A549 (cell line): Measurements from ENCODE around the gene L3MBTL4. TPM values are rescaled to one million over a fixed set of nuclear protein-coding genes. Genes with fewer than 3 reads are reported as not detected.

Experiments
- ATAC-seq, 2 experiments: fragments of 200-7000 bp in 1 of 2; fragments of >200 bp in 1 of 2; cut with Nextera tagmentation in 1 of 2; cut with Tn5 transposase in 1 of 2; 3 replicates each; pipeline versions ENCODE4 v1.8.0 to v1.9.1; 2018 to 2020; ENCODE audit warnings: mild to moderate bottlenecking in 1 of 2, moderate library complexity in 1 of 2
- CTCF ChIA-PET: fragments of 300-600 bp; sonication (Branson Sonifier 250); formaldehyde crosslinking; extraction: SDS; loops from one replicate; lab custom pipeline; 2021; ENCODE audit warnings: antibody characterized with exemption, inconsistent platforms; lab: Yijun Ruan, JAX
- POLR2A ChIA-PET: fragments of 350-600 bp; formaldehyde crosslinking; extraction: SDS; loops from one replicate; lab custom pipeline; 2021; ENCODE audit warnings: antibody characterized with exemption, inconsistent platforms; lab: Yijun Ruan, JAX
- DNase-seq, 2 experiments: peaks; one replicate each; pipeline versions ENCODE4 v3.0.0 to v3.0.0-alpha.2; 2011 to 2016; ENCODE audit warnings: low read depth in 1 of 2, low spot score in 1 of 2
- FAIRE-seq: peaks from 2 replicates; lab custom pipeline; 2011; peaks lifted over from hg19 to GRCh38; lab: Jason Lieb, UNC
- H3K27ac ChIP-seq, 2 experiments: fragments of >200 bp; sonication (Bioruptor Twin); formaldehyde crosslinking; 3 replicates each; pipeline ENCODE4 v1.5.1; 2016 to 2017
- H3K4me1 ChIP-seq: fragments of >200 bp; sonication (Bioruptor Twin); formaldehyde crosslinking; 3 replicates; pipeline ENCODE4 v1.6.1; 2016
- H3K4me2 ChIP-seq: fragments of >200 bp; sonication (Bioruptor Twin); formaldehyde crosslinking; 3 replicates; pipeline ENCODE4 v1.6.1; 2016
- H3K4me3 ChIP-seq: fragments of >200 bp; sonication (Bioruptor Twin); formaldehyde crosslinking; 3 replicates; pipeline ENCODE4 v1.5.1; 2016
- H3K9me3 ChIP-seq: fragments of >200 bp; sonication (Bioruptor Twin); formaldehyde crosslinking; 3 replicates; pipeline ENCODE4 v1.6.1; 2016
- CBX8 ChIP-seq: fragments of 200-600 bp; sonication (generic); IDR thresholded peaks from 2 replicates; pipeline ENCODE4 v1.6.1; 2016
- HDAC2 ChIP-seq: fragments of 200-600 bp; sonication (generic); IDR thresholded peaks from 2 replicates; pipeline ENCODE4 v1.6.1; 2016
- HEYL ChIP-seq: fragments of 250-450 bp; sonication (Bioruptor Pico); IDR thresholded peaks from 2 replicates; pipeline ENCODE4 v1.8.0; 2021; ENCODE audit warnings: mild to moderate bottlenecking, moderate library complexity
- KDM1A ChIP-seq: fragments of 200-600 bp; sonication (generic); IDR thresholded peaks from 2 replicates; pipeline ENCODE4 v1.6.1; 2016; ENCODE audit warnings: low read depth, mild to moderate bottlenecking
- MAFK ChIP-seq: fragments of 450-650 bp; IDR thresholded peaks from 2 replicates; pipeline ENCODE4 v1.6.1; 2014; ENCODE audit not compliant: partially characterized antibody
- PHF8 ChIP-seq: fragments of 200-600 bp; sonication (generic); IDR thresholded peaks from 2 replicates; pipeline ENCODE4 v1.6.1; 2016; ENCODE audit warnings: low read depth, mild to moderate bottlenecking, antibody characterized with exemption, moderate library complexity, borderline replicate concordance
- POLR2A ChIP-seq: IDR thresholded peaks from 2 replicates; pipeline ENCODE4 v1.6.1; 2012; ENCODE audit warnings: mild to moderate bottlenecking, low read length
- RCOR1 ChIP-seq: fragments of 150-350 bp; IDR thresholded peaks from 2 replicates; pipeline ENCODE4 v1.6.1; 2014; ENCODE audit warnings: antibody characterized with exemption, low read length, low read depth
- SREBF2 ChIP-seq: fragments of 450-650 bp; IDR thresholded peaks from 2 replicates; pipeline ENCODE4 v1.6.1; 2014; ENCODE audit warnings: mild to moderate bottlenecking, moderate library complexity
- ZC3H11A ChIP-seq: fragments of 450-650 bp; IDR thresholded peaks from 2 replicates; pipeline ENCODE4 v1.6.1; 2014; ENCODE audit warnings: antibody characterized with exemption, mild to moderate bottlenecking
- ZFP36 ChIP-seq: fragments of 450-650 bp; IDR thresholded peaks from 2 replicates; pipeline ENCODE4 v1.6.1; 2014; ENCODE audit warnings: borderline replicate concordance; ENCODE audit not compliant: partially characterized antibody
- WGBS: methylation state at CpG from one replicate; pipeline ENCODE4 v1.1.6; 2017; ENCODE audit errors: missing lambda C conversion rate; 5-methylcytosine and 5-hydroxymethylcytosine counted together
- polyA plus RNA-seq, 4 experiments: library from polyadenylated mRNA; depleted of rRNA in 3 of 4; stranded (reverse); fragments of >200 nt; fragmentation: RNase III in 1 of 4; extraction: RNeasy Plus Mini Kit Qiagen cat#74134 plus additional on column Dnase treatment in 1 of 4; gene quantifications; 2 replicates in 3 of 4; 3 replicates in 1 of 4; pipeline ENCODE4 v1.2.3, GENCODE V29; 2011 to 2017
- TF ChIP-seq, protein P1 (sequence below): fragments of 200-600 bp; sonication (generic); IDR thresholded peaks from 2 replicates; pipeline ENCODE4 v1.6.1; 2016; ENCODE audit warnings: antibody characterized with exemption, mild to moderate bottlenecking, moderate library complexity
- TF ChIP-seq, protein P2 (sequence below): fragments of >200 bp; sonication (Bioruptor Twin); formaldehyde crosslinking; IDR thresholded peaks from 3 replicates; pipeline ENCODE4 v1.5.1; 2016
- TF ChIP-seq, protein P3 (sequence below): fragments of >200 bp; sonication (Bioruptor Twin); formaldehyde crosslinking; IDR thresholded peaks from 2 replicates; pipeline ENCODE4 v1.6.1; 2016
- TF ChIP-seq, protein P4 (sequence below): IDR thresholded peaks from 2 replicates; pipeline ENCODE4 v1.6.1; 2012
- TF ChIP-seq, protein P5 (sequence below): fragments of >200 bp; sonication (Bioruptor Twin); formaldehyde crosslinking; IDR thresholded peaks from 3 replicates; pipeline ENCODE4 v1.6.1; 2016
- TF ChIP-seq, protein P6 (sequence below): fragments of 450-650 bp; IDR thresholded peaks from 2 replicates; pipeline ENCODE4 v1.6.1; 2014; ENCODE audit warnings: antibody characterized with exemption
- TF ChIP-seq, protein P7 (sequence below): IDR thresholded peaks from 2 replicates; pipeline ENCODE4 v1.6.1; 2012; ENCODE audit warnings: low read depth, borderline replicate concordance

L3MBTL4 gene
- polyA plus RNA-seq, 2 of the 4 experiments (the other 2 are of a cell fraction): 0.03 to 0.06 TPM

DNA sequence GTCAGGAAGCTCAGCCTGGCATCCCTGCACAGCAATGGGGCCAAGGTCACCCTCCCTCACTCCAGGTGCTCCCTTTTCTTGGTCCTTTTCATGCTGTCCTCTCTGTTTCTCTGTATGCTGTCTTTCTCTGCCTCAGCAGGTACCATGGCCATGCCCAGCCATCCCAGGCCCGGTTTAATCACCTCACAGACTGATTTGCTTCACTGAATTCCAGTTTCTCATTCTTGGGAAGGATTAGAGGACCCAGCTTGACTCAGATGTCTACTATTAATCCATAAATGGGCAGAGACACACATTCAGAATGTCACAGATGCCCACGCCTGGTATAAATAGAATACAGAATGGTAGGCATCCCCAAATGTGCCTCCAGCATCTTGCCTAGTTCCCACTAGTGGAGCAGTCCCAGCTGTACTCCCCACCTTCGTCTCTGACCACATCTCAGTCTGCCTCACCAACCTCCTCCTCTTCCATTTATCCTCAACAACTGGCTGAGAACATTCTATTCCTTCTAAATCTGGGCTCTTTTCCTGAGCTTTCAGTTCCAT is 14.2 kb upstream of the L3MBTL4 start:
- FAIRE-seq: no peak
- CTCF ChIA-PET: no interaction called here
- DNase-seq: no peak
- TF ChIP-seq, protein P1, sequence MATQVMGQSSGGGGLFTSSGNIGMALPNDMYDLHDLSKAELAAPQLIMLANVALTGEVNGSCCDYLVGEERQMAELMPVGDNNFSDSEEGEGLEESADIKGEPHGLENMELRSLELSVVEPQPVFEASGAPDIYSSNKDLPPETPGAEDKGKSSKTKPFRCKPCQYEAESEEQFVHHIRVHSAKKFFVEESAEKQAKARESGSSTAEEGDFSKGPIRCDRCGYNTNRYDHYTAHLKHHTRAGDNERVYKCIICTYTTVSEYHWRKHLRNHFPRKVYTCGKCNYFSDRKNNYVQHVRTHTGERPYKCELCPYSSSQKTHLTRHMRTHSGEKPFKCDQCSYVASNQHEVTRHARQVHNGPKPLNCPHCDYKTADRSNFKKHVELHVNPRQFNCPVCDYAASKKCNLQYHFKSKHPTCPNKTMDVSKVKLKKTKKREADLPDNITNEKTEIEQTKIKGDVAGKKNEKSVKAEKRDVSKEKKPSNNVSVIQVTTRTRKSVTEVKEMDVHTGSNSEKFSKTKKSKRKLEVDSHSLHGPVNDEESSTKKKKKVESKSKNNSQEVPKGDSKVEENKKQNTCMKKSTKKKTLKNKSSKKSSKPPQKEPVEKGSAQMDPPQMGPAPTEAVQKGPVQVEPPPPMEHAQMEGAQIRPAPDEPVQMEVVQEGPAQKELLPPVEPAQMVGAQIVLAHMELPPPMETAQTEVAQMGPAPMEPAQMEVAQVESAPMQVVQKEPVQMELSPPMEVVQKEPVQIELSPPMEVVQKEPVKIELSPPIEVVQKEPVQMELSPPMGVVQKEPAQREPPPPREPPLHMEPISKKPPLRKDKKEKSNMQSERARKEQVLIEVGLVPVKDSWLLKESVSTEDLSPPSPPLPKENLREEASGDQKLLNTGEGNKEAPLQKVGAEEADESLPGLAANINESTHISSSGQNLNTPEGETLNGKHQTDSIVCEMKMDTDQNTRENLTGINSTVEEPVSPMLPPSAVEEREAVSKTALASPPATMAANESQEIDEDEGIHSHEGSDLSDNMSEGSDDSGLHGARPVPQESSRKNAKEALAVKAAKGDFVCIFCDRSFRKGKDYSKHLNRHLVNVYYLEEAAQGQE: no peak
- Histone ChIP-seq H3K4me1 (no peaks in the 10 kb centered on the region), H3K4me2 (no peak overlapping the region), H3K27ac (no peak overlapping the region), H3K4me3 (no peak overlapping the region), H3K9me3 (no peaks in the 10 kb centered on the region)
- 2% methylated on average over 3 of the region's 3 CpGs for WGBS
- POLR2A ChIA-PET: no interaction called here
- ATAC-seq: no peak

DNA sequence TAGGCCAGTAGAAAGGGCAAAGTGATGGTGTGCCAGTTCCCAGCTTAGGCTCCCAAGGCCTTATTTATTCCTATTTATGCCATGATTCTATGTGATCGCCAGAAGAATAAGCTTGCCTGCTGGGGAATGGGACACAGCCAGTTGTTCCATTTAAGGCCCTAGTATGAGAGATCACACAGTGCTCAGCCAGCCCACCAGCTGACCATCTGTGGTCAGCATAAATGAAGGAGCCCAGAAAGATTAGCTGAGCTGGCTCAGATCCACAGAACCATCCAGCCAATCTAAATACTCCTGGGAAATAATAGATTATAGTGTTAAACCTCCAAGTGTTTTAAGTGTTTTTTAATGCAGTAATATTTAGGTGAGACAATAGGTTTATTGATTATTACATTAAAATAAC is 12.6 kb upstream of the L3MBTL4 start:
- POLR2A ChIA-PET: no interaction called here
- no peaks in the 10 kb centered on the region for H3K4me1 ChIP-seq
- no peak overlapping the region for H3K4me3 ChIP-seq
- no peak for TF ChIP-seq POLR2A
- TF ChIP-seq, protein P2, sequence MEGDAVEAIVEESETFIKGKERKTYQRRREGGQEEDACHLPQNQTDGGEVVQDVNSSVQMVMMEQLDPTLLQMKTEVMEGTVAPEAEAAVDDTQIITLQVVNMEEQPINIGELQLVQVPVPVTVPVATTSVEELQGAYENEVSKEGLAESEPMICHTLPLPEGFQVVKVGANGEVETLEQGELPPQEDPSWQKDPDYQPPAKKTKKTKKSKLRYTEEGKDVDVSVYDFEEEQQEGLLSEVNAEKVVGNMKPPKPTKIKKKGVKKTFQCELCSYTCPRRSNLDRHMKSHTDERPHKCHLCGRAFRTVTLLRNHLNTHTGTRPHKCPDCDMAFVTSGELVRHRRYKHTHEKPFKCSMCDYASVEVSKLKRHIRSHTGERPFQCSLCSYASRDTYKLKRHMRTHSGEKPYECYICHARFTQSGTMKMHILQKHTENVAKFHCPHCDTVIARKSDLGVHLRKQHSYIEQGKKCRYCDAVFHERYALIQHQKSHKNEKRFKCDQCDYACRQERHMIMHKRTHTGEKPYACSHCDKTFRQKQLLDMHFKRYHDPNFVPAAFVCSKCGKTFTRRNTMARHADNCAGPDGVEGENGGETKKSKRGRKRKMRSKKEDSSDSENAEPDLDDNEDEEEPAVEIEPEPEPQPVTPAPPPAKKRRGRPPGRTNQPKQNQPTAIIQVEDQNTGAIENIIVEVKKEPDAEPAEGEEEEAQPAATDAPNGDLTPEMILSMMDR: no peak
- TF ChIP-seq, protein P3, sequence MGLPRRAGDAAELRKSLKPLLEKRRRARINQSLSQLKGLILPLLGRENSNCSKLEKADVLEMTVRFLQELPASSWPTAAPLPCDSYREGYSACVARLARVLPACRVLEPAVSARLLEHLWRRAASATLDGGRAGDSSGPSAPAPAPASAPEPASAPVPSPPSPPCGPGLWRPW: no peak
- TF ChIP-seq ZFP36: no peak
- TF ChIP-seq MAFK: no peak
- TF ChIP-seq SREBF2: no peak
- no peak for TF ChIP-seq RCOR1
- TF ChIP-seq, protein P4, sequence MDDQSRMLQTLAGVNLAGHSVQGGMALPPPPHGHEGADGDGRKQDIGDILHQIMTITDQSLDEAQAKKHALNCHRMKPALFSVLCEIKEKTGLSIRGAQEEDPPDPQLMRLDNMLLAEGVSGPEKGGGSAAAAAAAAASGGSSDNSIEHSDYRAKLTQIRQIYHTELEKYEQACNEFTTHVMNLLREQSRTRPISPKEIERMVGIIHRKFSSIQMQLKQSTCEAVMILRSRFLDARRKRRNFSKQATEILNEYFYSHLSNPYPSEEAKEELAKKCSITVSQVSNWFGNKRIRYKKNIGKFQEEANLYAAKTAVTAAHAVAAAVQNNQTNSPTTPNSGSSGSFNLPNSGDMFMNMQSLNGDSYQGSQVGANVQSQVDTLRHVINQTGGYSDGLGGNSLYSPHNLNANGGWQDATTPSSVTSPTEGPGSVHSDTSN: no peak
- TF ChIP-seq KDM1A: no peak
- TF ChIP-seq, all 56 proteins: peak for 0
- Histone ChIP-seq H3K27ac (no peak overlapping the region), H3K4me2 (no peak overlapping the region), H3K9me3 (no peaks in the 10 kb centered on the region)
- FAIRE-seq: no peak
- CTCF ChIA-PET: no interaction called here
- no peak for DNase-seq
- no peak for ATAC-seq
- WGBS: 13% methylated on average over 1 of the region's 1 CpG

DNA sequence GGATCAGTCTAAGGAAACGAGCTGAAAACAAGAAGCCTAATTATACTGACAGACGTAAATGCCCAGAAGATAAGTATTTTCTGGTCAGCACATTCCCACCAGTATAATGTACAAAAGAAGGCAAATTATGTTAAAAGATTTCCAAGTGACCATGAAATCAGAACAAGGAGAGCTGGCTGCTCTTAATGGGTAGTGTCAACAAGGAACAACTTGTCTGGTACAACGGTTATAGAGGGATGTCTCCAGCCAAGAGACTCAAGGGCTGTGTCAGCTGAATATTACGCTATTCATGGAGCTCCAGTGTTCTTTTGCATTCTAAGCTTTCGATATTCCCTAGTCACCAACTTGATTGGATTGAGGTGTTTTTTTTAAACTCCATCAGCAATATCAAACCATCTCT is 8.6 kb upstream of the L3MBTL4 start:
- Histone ChIP-seq H3K4me3 (no peak overlapping the region), H3K9me3 (no peaks in the 10 kb centered on the region), H3K4me2 (no peak overlapping the region), H3K27ac (no peak overlapping the region), H3K4me1 (no peaks in the 10 kb centered on the region)
- no peak for TF ChIP-seq ZFP36
- no peak for TF ChIP-seq HDAC2
- TF ChIP-seq, protein P4: no peak
- no peak for TF ChIP-seq HEYL (CRISPR knock-in tag)
- TF ChIP-seq, protein P5, sequence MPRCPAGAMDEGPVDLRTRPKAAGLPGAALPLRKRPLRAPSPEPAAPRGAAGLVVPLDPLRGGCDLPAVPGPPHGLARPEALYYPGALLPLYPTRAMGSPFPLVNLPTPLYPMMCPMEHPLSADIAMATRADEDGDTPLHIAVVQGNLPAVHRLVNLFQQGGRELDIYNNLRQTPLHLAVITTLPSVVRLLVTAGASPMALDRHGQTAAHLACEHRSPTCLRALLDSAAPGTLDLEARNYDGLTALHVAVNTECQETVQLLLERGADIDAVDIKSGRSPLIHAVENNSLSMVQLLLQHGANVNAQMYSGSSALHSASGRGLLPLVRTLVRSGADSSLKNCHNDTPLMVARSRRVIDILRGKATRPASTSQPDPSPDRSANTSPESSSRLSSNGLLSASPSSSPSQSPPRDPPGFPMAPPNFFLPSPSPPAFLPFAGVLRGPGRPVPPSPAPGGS: no peak
- TF ChIP-seq, protein P6, sequence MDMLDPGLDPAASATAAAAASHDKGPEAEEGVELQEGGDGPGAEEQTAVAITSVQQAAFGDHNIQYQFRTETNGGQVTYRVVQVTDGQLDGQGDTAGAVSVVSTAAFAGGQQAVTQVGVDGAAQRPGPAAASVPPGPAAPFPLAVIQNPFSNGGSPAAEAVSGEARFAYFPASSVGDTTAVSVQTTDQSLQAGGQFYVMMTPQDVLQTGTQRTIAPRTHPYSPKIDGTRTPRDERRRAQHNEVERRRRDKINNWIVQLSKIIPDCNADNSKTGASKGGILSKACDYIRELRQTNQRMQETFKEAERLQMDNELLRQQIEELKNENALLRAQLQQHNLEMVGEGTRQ: no peak
- no peak for TF ChIP-seq ZC3H11A
- no peak for TF ChIP-seq PHF8
- no peak for TF ChIP-seq MAFK
- no peak for TF ChIP-seq CBX8
- TF ChIP-seq, protein P7, sequence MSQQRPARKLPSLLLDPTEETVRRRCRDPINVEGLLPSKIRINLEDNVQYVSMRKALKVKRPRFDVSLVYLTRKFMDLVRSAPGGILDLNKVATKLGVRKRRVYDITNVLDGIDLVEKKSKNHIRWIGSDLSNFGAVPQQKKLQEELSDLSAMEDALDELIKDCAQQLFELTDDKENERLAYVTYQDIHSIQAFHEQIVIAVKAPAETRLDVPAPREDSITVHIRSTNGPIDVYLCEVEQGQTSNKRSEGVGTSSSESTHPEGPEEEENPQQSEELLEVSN: no peak
- ChIA-PET POLR2A (no interaction called here), CTCF (interaction anchor here (0.9 kb wide), 1 partner anchor 13 kb away, joined by 3 read pairs; no protein-coding TSS in a partner anchor)
- DNase-seq (no peak), ATAC-seq (no peak), FAIRE-seq (no peak)
- WGBS: 3% methylated on average over 5 of the region's 5 CpGs
